SK-MEL-5 (cell line): ENCODE data around the gene DPP4. TPM values are rescaled to one million over a fixed set of nuclear protein-coding genes. Genes with fewer than 3 reads are reported as not detected.

ENCODE experiments used
- DNase-seq: peaks from one replicate; pipeline ENCODE4 v3.0.0-alpha.2; 2016; ENCODE audit warnings: low read depth, low spot score
- in situ Hi-C: cut with HindIII; loops from 2 replicates; pipeline ENCODE4 v1.10.0; 2016; ENCODE audit warnings: low sequenced_read_pairs, high pct_unique_total_duplicates, low pct_unique_long_range_greater_than_20kb
- total RNA-seq: library from RNA; depleted of rRNA; stranded (reverse); fragments of >200 nt; shearing (Covaris generic); gene quantifications from 2 replicates; pipeline ENCODE4 v1.2.3, GENCODE V29; 2014

DPP4 gene
- total RNA-seq, 1 experiment from 2014 or later: 0.08 TPM

- in situ Hi-C loops: no loop called here
- no peak for DNase-seq
Measured at GRCh38 chr2:162009543-162009942, 64.5 kb downstream of the DPP4 start.

DNA sequence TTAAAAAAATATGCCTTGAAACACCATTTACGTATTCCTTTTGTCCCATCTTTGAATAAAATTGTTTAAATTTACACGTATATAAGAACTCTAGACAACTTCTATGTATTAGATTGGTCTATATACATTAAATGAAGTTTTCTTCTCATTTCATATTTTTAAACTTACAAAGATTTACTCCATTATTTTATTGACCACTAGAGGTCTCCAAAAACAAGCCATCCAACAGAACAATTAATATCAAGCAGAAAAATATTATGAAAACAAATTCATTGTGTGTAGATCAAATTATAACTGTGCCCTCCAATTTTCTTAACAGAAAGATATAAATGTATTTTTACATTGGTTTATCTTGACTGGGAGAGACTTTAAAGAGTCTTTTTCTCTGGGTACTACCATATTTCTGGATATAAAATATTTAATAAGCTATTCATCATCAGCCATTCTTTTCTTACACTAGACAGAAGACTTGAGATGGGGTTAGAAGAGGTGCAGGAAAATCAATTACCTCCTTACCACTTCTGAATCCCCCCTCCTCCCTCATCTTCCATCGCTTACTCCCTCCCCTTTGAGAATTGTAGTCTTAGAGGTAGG lies 66.5 kb downstream of the DPP4 start:
- DNase-seq: peak; percentile 41
- in situ Hi-C loops: no loop called here

DNA sequence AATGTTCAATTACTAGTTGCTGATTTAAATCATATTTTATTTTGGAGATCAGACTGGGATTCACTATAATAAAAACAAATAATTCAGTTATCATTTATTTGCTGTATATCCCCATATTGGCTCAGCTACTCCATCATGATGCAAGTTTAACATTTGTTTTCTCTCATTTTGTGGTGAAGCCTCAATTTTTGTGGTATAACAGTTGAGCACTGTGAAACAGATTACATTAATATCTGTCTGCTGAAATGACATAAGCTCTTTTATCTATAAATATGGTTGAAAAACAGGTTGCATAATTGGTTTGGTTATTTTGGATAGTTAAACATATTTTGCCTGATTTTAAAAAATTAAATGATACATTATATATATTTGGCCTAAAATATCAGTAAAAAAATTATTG lies 67.7 kb downstream of the DPP4 start:
- no peak for DNase-seq
- in situ Hi-C loops: no loop called here

DNA sequence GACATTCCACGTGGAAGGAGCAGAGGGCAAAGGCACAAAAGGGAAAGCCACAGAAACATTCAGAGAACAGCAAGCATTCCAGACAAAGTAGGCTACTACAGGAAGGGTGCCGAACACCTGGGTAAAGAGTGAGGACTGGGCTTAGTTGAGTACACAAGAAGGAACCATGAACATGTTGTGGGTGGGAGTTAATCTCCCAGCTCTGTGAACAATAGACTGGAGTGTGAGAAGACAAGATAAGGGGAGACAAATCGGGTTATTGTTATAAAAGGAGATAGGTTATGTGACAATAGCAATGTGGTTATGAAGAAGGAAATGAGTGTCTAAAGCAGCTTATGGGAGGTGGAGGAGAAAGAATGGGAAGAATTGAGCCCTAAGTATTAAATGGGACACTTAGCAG lies 70.0 kb downstream of the DPP4 start:
- DNase-seq: no peak
- in situ Hi-C loops: no loop called here

DNA sequence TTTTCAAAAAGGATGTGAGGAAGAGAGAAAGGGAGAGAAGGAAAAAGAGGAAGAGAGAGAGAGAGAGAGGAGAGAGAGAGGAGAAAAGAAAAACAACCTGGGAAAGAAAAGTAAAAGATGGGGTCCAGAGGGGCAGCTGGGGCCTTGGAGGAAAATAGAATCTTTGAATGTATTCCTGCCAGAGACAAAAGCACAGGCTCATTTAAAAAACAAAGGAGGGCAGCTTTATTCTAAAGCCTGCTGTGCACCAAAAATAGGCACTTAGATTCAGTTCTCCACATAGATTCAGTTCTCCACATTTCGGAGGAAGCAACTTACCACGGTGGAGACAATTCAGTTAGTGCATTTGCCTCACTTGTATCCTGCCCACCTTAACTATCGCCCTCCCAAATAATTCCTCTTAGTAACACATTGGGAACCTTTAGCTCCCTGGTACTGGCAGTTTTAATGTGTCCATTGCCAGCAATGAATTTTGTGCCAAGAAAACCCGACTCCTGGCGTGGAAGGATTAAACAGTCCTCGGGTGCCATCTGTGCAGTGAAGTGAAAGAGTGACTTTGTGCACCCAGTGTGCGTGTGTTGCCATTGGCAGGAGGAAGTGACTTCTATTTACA lies 71.3 kb downstream of the DPP4 start:
- no peak for DNase-seq
- in situ Hi-C loops: no loop called here

- DNase-seq: no peak
- in situ Hi-C loops: no loop called here
Measured at GRCh38 chr2:162000431-162000830, 73.6 kb downstream of the DPP4 start.

DNA sequence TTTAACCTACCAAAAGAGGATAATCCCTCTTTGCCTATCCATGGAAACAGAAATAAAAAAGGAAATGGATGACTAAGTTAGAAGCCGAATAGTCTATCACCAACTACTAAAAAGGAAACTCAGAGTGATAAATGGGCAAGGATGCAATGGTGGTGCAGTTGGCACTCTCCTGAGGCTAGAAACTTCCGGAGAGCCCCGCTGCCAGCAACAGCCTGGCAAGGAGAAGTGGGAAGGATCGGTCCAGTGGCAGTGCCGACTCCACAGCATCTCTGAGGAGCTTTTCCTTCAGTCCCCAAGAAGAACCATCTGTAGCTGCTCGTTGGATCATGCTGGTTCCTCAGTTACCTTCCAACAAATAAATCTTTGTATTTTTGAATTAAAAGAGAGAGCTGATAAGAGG lies 74.7 kb downstream of the DPP4 start:
- in situ Hi-C loops: no loop called here
- DNase-seq: no peak

- in situ Hi-C loops: no loop called here
- no peak for DNase-seq
Measured at GRCh38 chr2:161998857-161999256, 75.2 kb downstream of the DPP4 start.

- in situ Hi-C loops: no loop called here
- DNase-seq: no peak
Measured at GRCh38 chr2:161997916-161998471, 76.0 kb downstream of the DPP4 start.

DNA sequence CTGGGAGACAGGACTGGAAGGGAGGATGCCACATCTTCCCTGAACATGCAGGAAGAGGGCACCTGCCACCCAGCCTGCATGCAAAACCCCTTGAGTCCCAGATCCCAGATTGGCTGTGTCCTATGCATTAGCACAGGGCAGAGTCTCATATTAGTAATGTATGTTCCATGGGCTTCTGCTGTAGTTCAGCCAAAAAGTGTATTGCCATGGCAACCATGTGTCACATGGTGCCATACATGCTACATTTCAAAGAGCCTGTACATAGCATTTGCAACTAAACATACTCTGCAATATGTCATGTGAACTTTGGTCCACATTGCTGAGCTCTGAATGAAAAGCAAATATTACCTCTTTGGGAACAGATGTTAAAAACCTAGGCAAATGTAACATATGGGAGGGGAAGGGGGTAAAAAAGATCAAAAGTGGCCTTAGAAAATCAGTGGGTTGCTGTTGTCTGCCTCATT lies 78.4 kb downstream of the DPP4 start:
- no peak for DNase-seq
- in situ Hi-C loops: no loop called here

- in situ Hi-C loops: no loop called here
- DNase-seq: no peak
Measured at GRCh38 chr2:161994761-161995520, 79.1 kb downstream of the DPP4 start.

DNA sequence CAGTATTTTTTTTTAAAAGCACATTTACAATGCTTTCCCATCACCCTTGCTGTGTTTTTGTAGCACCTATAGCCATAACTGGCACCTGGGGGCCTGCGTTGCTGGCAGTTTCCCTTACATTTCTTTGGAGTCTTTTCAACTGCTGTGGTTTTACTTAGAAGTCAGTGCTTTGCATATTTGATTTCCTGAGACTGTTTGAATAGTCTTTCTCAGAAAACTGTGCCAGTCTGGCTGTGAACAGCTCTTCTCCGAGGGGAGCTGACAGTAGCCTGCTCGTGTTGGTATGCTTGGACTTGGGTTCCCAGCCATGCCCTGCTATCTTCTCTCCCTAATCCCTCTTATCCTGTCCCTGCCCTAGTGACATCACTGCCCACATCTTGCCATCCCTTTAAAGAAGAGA lies 81.5 kb downstream of the DPP4 start:
- DNase-seq: no peak
- in situ Hi-C loops: no loop called here

DNA sequence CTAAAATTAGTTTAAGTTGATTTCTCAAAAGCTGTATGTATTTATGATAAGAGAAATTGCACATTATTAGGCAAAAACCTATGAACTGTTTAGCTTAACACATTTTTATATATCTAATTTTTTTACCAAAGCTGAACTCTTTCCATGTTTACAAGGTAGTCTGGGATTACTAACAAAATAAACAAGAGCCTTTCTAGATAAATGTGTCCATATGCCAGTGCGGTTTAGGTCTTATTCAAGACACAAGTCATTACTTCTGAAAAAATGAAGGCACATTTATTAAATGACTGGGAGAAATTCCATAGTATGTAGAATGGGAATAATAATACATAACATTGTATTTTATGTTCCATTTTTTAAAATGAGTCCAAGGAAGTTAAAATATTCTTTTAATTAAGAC lies 82.0 kb downstream of the DPP4 start:
- in situ Hi-C loops: no loop called here
- DNase-seq: no peak

- in situ Hi-C loops: no loop called here
Measured at GRCh38 chr2:161990741-161991140, 83.3 kb downstream of the DPP4 start.

DNA sequence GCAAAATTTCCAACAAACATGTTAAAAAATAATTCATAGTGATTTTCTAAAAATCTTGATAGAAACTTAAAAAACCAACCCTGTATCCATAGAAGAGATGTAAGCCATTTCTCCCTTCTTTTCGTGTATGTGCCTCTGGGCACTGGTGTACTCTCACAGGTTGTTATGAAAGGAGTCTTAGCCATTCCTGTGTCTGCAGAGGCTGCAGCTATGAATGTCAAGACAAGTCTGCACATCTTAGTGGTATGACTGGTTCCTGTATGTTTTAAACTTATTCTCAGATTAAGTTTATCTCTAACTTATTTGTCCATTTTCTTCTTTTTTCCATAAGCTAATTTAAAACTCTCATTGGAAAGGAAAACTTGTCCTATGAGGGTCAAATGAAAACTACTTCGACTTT lies 84.0 kb downstream of the DPP4 start:
- no peak for DNase-seq
- in situ Hi-C loops: no loop called here

More at GRCh38 chr2:161990741-161991140, 83.3 kb downstream of the DPP4 start:
- peak; percentile 55 for DNase-seq

GRCh38 chr2:161988589-161988988 lies 85.4 kb downstream of the DPP4 start:
- DNase-seq: peak; percentile 21
- in situ Hi-C loops: no loop called here

DNA sequence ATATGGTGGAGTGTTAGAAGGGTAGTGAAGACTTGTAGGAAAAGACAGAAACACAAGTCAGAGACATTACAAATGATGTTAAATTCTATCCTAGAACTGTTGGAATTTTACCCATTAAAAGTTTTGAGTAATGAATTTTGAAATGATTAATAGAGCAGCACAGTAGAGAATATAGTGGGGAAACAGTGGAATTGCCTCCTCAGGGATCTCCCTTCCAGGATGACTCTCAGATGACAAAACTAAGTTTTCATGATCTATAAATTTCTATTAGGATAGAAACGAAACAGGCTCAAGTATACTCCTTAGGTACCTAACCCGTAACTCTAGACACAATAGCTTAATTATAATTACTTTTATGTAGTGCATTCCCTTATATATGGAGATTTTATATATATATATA lies 86.7 kb downstream of the DPP4 start:
- in situ Hi-C loops: no loop called here
- DNase-seq: no peak

GRCh38 chr2:161983866-161984265 lies 90.1 kb downstream of the DPP4 start:
- in situ Hi-C loops: no loop called here
- peak; percentile 11 for DNase-seq

GRCh38 chr2:161983331-161983651 lies 90.7 kb downstream of the DPP4 start:
- no peak for DNase-seq
- in situ Hi-C loops: no loop called here
